SH-SY5Y (cell line): ENCODE results near the gene NGDN.

ENCODE experiments used
- GATA2 ChIP-seq: IDR thresholded peaks from 2 replicates; pipeline ENCODE4 v1.6.1; 2011; ENCODE audit warnings: mild to moderate bottlenecking, low read depth, low read length
- GATA3 ChIP-seq: IDR thresholded peaks from 2 replicates; pipeline ENCODE4 v1.6.1; 2011; ENCODE audit warnings: low read depth, mild to moderate bottlenecking, low read length, moderate library complexity

DNA sequence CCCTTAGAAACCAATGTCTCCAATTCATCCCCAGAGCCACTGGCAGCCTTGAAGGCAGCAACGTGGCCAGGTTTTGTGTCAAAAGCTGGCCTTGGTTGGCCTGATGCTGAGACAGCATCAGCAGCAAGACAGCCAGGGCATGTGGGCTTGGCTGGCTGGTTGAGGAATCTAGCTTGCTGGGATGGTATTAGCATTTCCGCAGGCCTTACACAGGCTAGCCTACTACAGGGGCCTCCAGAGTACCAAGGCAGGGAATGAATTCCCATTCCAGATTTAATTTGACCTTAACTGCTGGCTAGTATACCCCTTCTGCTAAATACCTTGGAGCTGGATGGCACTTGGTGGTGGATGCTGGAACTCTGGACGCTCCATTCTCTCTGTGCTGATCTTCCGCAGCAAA, 15.8 kb downstream of the NGDN start:
- TF ChIP-seq GATA3 (no peak), GATA2 (no peak)
